Neutrophil (primary cell): ENCODE data around the gene ZBTB39.

Source experiments
- H3K27ac ChIP-seq: fragments of 200-600 bp; sonication (generic); 2 replicates; pipeline ENCODE4 v1.5.1; 2016; ENCODE audit warnings: mild to moderate bottlenecking, moderate library complexity
- H3K27me3 ChIP-seq: fragments of 200-600 bp; sonication (generic); 2 replicates; pipeline ENCODE4 v1.6.0; 2016; ENCODE audit warnings: mild to moderate bottlenecking
- H3K36me3 ChIP-seq: fragments of 200-600 bp; sonication (generic); 2 replicates; pipeline ENCODE4 v1.5.1; 2017
- H3K4me1 ChIP-seq, 2 experiments: fragments of 200-600 bp in 1 of 2; sonication (generic) in 1 of 2; 1 replicate in 1 of 2; 2 replicates in 1 of 2; pipeline versions ENCODE4 v1.5.1 to v1.6.1; 2013 to 2016; ENCODE audit warnings: low read depth in 1 of 2, low read length in 1 of 2, mild to moderate bottlenecking in 1 of 2, moderate library complexity in 1 of 2; ENCODE audit not compliant: control insufficient read depth in 1 of 2, insufficient read depth in 1 of 2
- H3K4me3 ChIP-seq, 2 experiments: fragments of 200-600 bp in 1 of 2; sonication (generic) in 1 of 2; 1 replicate in 1 of 2; 2 replicates in 1 of 2; pipeline ENCODE4 v1.5.1; 2013 to 2016; ENCODE audit warnings: low read depth in 1 of 2, low read length in 1 of 2, mild to moderate bottlenecking in 1 of 2, moderate library complexity in 1 of 2
- H3K9me3 ChIP-seq: fragments of 200-600 bp; sonication (generic); 2 replicates; pipeline ENCODE4 v1.5.1; 2016
- CTCF ChIP-seq: fragments of 200-600 bp; sonication (generic); IDR thresholded peaks from 2 replicates; pipeline ENCODE4 v1.5.1; 2016; ENCODE audit warnings: antibody characterized with exemption

Gene ZBTB39

GRCh38 chr12:57003395-57003794, 3.0 kb downstream of the ZBTB39 start:
- peaks cover 10 to 15% of the 10 kb centered on the region in 2 experiments for H3K4me1 ChIP-seq
- peaks cover 15% of the 10 kb centered on the region for H3K27me3 ChIP-seq
- H3K27ac ChIP-seq, result no peak overlapping the region
- H3K36me3 ChIP-seq, result peaks cover 22% of the 10 kb centered on the region
- TF ChIP-seq CTCF, result no peak
- no peak overlapping the region for H3K4me3 ChIP-seq
- no peaks in the 10 kb centered on the region for H3K9me3 ChIP-seq

- Histone ChIP-seq H3K4me3 (no peak overlapping the region), H3K4me1 (peaks cover 6 to 9% of the 10 kb centered on the region in 2 experiments), H3K27ac (no peak overlapping the region), H3K27me3 (peaks cover 10% of the 10 kb centered on the region), H3K36me3 (peaks cover 22% of the 10 kb centered on the region), H3K9me3 (no peaks in the 10 kb centered on the region)
- peak; percentile 45 for TF ChIP-seq CTCF
Observed at GRCh38 chr12:57001448-57001906, 4.9 kb downstream of the ZBTB39 start.

GRCh38 chr12:57000393-57000792, 6.0 kb downstream of the ZBTB39 start:
- Histone ChIP-seq H3K4me1 (peaks cover under 1% of the 10 kb centered on the region in 2 experiments), H3K27me3 (peaks cover 1% of the 10 kb centered on the region), H3K9me3 (no peaks in the 10 kb centered on the region), H3K36me3 (peaks cover 22% of the 10 kb centered on the region), H3K27ac (no peak overlapping the region), H3K4me3 (no peak overlapping the region)
- no peak for TF ChIP-seq CTCF

- no peak for TF ChIP-seq CTCF
Observed at GRCh38 chr12:56999456-56999855, 6.9 kb downstream of the ZBTB39 start.

GRCh38 chr12:56998981-56999380, 7.4 kb downstream of the ZBTB39 start:
- Histone ChIP-seq H3K27ac (no peak overlapping the region), H3K36me3 (peaks cover 18% of the 10 kb centered on the region), H3K9me3 (no peaks in the 10 kb centered on the region), H3K4me1 (no peaks in the 10 kb centered on the region), H3K27me3 (no peaks in the 10 kb centered on the region), H3K4me3 (no peak overlapping the region)
- no peak for TF ChIP-seq CTCF

More at GRCh38 chr12:56999456-56999855, 6.9 kb downstream of the ZBTB39 start:
- no peaks in the 10 kb centered on the region for H3K4me1 ChIP-seq
- H3K9me3 ChIP-seq, result no peaks in the 10 kb centered on the region
- H3K4me3 ChIP-seq, result no peak overlapping the region
- no peaks in the 10 kb centered on the region for H3K27me3 ChIP-seq
- H3K36me3 ChIP-seq, result peaks cover 22% of the 10 kb centered on the region
- no peak overlapping the region for H3K27ac ChIP-seq

- H3K4me1 ChIP-seq, result no peaks in the 10 kb centered on the region
- H3K27me3 ChIP-seq, result no peaks in the 10 kb centered on the region
- no peak overlapping the region for H3K4me3 ChIP-seq
- no peaks in the 10 kb centered on the region for H3K9me3 ChIP-seq
- TF ChIP-seq CTCF, result no peak
- H3K27ac ChIP-seq, result no peak overlapping the region
- peaks cover 11% of the 10 kb centered on the region for H3K36me3 ChIP-seq
Observed at GRCh38 chr12:56998316-56998715, 8.0 kb downstream of the ZBTB39 start.
